ENCODE results near the gene ACAP3.

The ACAP3 gene

DNA sequence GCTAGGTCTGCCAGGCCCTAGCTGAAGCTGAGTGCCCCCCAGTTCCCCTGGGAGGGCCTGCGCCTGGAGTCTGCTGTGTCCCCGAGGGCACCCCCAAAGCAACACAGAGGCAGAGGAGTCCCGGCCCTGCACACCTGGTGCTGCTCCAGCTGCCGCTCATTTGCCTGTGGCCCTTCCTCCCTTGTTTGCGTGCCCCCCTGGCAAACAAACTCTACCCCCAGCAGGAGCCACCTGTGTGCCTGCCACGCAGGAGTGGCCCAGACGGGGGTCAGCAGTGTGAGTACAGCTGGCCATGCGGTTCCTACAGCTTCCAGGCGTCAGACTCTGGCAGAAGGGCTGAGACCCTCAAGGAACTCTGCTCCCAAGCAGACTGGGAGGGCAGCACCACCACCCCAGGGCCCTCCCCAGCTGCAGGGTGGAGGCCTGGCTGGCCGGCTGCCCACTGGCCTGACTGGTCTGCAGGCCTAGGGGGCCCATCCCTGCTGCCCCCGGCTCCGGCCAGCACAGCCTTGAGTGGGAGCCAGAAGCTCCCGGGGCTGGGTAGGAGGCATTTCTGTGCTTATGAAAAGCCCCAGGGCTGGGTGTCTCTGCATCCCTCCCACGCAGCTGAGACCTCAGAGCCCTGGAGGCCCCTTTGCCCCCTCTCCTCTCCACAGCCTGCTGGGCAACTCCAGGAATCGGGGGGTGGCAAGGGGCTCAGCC lies 22.8 kb upstream of the ACAP3 start:
- H3K79me2 ChIP-seq (ENCODE audit: insufficient read depth, low read length) = peaks cover 12% of the 10 kb centered on the region; the same call in 1 of the 2 replicates
- no peaks in the 10 kb centered on the region for H3F3A ChIP-seq (ENCODE audit: low read depth)
- H3K9me2 ChIP-seq (replicated peaks; ENCODE audit: low read depth, low read length) = no peaks in the 10 kb centered on the region
- no peaks in the 10 kb centered on the region for H3K9me3 ChIP-seq (ENCODE audit: insufficient read depth, low read depth, low read length)
- no peak overlapping the region for H3K4me3 ChIP-seq (ENCODE audit: low read length, poor library complexity, severe bottlenecking)
- H3K4me2 ChIP-seq (ENCODE audit: low read depth, low read length, poor library complexity, severe bottlenecking) = no peak overlapping the region
- H3K27me3 ChIP-seq (ENCODE audit: insufficient read depth, low read length, poor library complexity, severe bottlenecking) = no peaks in the 10 kb centered on the region
- peaks cover 12% of the 10 kb centered on the region for H4K20me1 ChIP-seq (ENCODE audit: insufficient read depth, low read length, poor library complexity, severe bottlenecking)
- no peak overlapping the region for H2AFZ ChIP-seq (ENCODE audit: low read length)
- H3K4me1 ChIP-seq (ENCODE audit: insufficient read depth, low read length, poor library complexity, severe bottlenecking) = peaks cover 10% of the 10 kb centered on the region
- H3K36me3 ChIP-seq (ENCODE audit: insufficient read depth, low read length) = no peaks in the 10 kb centered on the region
- TF ChIP-seq EZH2phosphoT487 (IDR thresholded peaks at IDR 0.05; ENCODE audit: borderline replicate concordance) = no peak
- TF ChIP-seq, protein P1, sequence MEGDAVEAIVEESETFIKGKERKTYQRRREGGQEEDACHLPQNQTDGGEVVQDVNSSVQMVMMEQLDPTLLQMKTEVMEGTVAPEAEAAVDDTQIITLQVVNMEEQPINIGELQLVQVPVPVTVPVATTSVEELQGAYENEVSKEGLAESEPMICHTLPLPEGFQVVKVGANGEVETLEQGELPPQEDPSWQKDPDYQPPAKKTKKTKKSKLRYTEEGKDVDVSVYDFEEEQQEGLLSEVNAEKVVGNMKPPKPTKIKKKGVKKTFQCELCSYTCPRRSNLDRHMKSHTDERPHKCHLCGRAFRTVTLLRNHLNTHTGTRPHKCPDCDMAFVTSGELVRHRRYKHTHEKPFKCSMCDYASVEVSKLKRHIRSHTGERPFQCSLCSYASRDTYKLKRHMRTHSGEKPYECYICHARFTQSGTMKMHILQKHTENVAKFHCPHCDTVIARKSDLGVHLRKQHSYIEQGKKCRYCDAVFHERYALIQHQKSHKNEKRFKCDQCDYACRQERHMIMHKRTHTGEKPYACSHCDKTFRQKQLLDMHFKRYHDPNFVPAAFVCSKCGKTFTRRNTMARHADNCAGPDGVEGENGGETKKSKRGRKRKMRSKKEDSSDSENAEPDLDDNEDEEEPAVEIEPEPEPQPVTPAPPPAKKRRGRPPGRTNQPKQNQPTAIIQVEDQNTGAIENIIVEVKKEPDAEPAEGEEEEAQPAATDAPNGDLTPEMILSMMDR (conservative IDR thresholded peaks at IDR 0.05; ENCODE audit: low read length) = no peak
- no peak overlapping the region for H3K9ac ChIP-seq (ENCODE audit: low read depth, low read length, poor library complexity, severe bottlenecking)

DNA sequence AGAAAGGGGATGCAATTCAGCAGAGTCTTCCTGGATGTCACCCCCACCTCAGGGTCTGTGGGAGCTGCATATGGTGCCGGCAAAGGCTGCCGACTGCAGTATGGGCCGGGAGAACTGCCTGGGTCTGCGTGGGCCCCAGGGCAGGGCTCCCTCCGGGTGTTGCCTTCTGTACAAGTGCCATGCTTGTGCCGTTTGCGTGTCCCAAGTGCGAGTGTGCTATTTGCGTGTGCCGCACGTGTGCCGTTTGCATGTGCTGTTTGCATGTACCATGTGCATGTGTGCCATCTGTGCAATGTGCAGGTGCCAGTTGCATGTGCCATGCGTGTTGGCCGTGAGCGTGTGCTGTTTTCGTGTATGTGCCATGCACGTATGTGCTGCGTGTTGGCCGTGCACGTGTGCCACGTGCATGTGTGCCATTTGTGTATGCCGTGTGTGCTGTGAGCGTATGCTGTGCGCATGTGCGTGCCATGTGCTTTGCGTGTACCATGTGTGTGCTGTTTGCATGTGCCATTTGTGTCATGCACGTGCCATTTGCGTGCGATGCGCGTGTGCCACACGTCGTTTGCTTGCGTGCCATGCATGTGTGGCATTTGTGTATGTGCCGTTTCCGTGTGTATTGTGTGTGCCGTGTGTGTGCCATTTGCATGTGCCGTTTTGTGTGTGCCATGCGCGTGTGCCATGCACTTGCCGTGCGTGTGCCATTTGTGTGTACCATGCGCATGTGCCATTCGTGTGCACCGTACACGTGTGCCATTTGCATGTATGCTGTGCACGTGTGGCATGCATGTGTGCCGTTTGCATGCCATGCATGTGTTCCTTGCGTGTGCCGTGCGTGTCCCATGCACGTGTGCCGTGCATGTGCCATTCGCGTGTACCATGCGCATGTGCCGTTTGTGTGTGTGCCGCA lies 21.8 kb upstream of the ACAP3 start:
- H3K4me1 ChIP-seq (ENCODE audit: insufficient read depth, low read length, poor library complexity, severe bottlenecking) = peaks cover 17% of the 10 kb centered on the region
- TF ChIP-seq, protein P1 (conservative IDR thresholded peaks at IDR 0.05; ENCODE audit: low read length) = no peak
- TF ChIP-seq EZH2phosphoT487 (IDR thresholded peaks at IDR 0.05; ENCODE audit: borderline replicate concordance) = no peak
- no peaks in the 10 kb centered on the region for H3K36me3 ChIP-seq (ENCODE audit: insufficient read depth, low read length)
- peaks cover 21% of the 10 kb centered on the region for H3K79me2 ChIP-seq (ENCODE audit: insufficient read depth, low read length)
- no peak overlapping the region for H3K9ac ChIP-seq (ENCODE audit: low read depth, low read length, poor library complexity, severe bottlenecking)
- H3K4me3 ChIP-seq (ENCODE audit: low read length, poor library complexity, severe bottlenecking) = no peak overlapping the region
- H2AFZ ChIP-seq (ENCODE audit: low read length) = no peak overlapping the region
- no peak overlapping the region for H3K4me2 ChIP-seq (ENCODE audit: low read depth, low read length, poor library complexity, severe bottlenecking)
- H3K9me3 ChIP-seq (ENCODE audit: insufficient read depth, low read depth, low read length) = no peaks in the 10 kb centered on the region
- H3F3A ChIP-seq (ENCODE audit: low read depth) = no peaks in the 10 kb centered on the region
- H4K20me1 ChIP-seq (ENCODE audit: insufficient read depth, low read length, poor library complexity, severe bottlenecking) = peaks cover 19% of the 10 kb centered on the region
- no peaks in the 10 kb centered on the region for H3K9me2 ChIP-seq (replicated peaks; ENCODE audit: low read depth, low read length)
- H3K27me3 ChIP-seq (ENCODE audit: insufficient read depth, low read length, poor library complexity, severe bottlenecking) = no peaks in the 10 kb centered on the region

DNA sequence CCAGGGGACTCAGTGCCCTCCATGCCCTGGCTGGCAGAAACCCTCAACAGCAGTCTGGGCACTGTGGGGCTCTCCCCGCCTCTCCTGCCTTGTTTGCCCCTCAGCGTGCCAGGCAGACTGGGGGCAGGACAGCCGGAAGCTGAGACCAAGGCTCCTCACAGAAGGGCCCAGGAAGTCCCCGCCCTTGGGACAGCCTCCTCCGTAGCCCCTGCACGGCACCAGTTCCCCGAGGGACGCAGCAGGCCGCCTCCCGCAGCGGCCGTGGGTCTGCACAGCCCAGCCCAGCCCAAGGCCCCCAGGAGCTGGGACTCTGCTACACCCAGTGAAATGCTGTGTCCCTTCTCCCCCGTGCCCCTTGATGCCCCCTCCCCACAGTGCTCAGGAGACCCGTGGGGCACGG lies 20.5 kb upstream of the ACAP3 start:
- Histone ChIP-seq H3K9me2 (replicated peaks; ENCODE audit: low read depth, low read length) (no peaks in the 10 kb centered on the region), H3K9me3 (ENCODE audit: insufficient read depth, low read depth, low read length) (no peaks in the 10 kb centered on the region), H2AFZ (ENCODE audit: low read length) (no peak overlapping the region), H3K9ac (ENCODE audit: low read depth, low read length, poor library complexity, severe bottlenecking) (no peak overlapping the region), H3K4me2 (ENCODE audit: low read depth, low read length, poor library complexity, severe bottlenecking) (no peak overlapping the region), H3K79me2 (ENCODE audit: insufficient read depth, low read length) (peaks cover 31% of the 10 kb centered on the region), H3K36me3 (ENCODE audit: insufficient read depth, low read length) (no peaks in the 10 kb centered on the region), H3K4me3 (ENCODE audit: low read length, poor library complexity, severe bottlenecking) (no peak overlapping the region), H3F3A (ENCODE audit: low read depth) (no peaks in the 10 kb centered on the region), H4K20me1 (ENCODE audit: insufficient read depth, low read length, poor library complexity, severe bottlenecking) (peaks cover 23% of the 10 kb centered on the region), H3K27me3 (ENCODE audit: insufficient read depth, low read length, poor library complexity, severe bottlenecking) (no peaks in the 10 kb centered on the region), H3K4me1 (ENCODE audit: insufficient read depth, low read length, poor library complexity, severe bottlenecking) (peaks cover 20% of the 10 kb centered on the region)
- TF ChIP-seq, protein P1 (conservative IDR thresholded peaks at IDR 0.05; ENCODE audit: low read length) = no peak
- TF ChIP-seq EZH2phosphoT487 (IDR thresholded peaks at IDR 0.05; ENCODE audit: borderline replicate concordance) = no peak

Measured in Loucy (cell line).